22Rv1 (cell line): Measurements from ENCODE around the gene GATA6.
A peak's percentile ranks its signal among the peaks of the same experiment; 100 is the strongest.

Source experiments
- H3K27ac ChIP-seq: fragments of 450-650 bp; 2 replicates; pipeline ENCODE4 v1.5.1; 2017
- CTCF ChIP-seq: fragments of 450-650 bp; IDR thresholded peaks from 2 replicates; pipeline ENCODE4 v1.5.1; 2017; ENCODE audit warnings: mild to moderate bottlenecking
- ZFX ChIP-seq: fragments of 450-650 bp; IDR thresholded peaks from 2 replicates; pipeline ENCODE4 v1.6.1; 2017; ENCODE audit warnings: antibody characterized with exemption, borderline replicate concordance

The GATA6 gene

DNA sequence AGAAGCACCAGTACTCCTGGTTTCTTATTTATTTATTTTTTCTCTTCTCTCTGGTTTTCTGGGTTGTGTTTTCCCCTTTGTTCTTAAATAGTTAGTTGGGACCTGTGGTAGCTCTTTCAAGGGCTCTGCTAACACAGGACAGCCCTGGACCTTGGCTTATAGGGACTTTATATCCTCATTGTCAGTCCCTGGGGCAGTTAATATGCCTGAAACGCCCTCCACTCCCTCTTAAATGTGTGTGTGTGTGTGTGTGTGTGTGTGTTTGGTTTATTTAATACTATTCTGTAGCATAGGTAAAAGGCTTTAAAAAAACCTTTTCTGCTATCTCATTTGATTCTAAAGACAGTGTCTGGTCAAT, 54.6 kb downstream of the GATA6 start:
- peak overlapping the region; percentile 8; the same call in 1 of the 2 replicates for H3K27ac ChIP-seq
- no peak for TF ChIP-seq ZFX

DNA sequence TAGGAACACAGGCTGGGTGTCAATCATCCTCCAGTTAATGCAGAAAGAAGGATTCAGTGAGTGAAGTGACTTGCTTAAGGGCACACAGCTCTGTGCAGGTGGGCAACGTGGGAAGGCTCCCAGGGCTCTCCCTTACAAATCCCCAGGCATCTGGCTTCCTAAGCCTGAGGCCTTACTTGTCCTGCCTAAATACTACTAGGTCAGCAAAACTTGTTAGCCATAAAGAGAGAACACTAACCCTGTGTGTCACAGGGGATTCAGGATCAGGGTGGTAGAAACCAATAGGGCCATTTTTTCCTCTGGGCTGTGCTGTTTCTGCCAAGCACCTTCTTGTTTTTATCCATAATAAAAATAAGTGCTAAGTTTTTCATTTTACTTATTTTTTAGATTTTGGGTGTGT, 55.0 kb downstream of the GATA6 start:
- TF ChIP-seq ZFX = no peak
- no peak for TF ChIP-seq CTCF
- peak overlapping the region; percentile 8; the same call in 1 of the 2 replicates for H3K27ac ChIP-seq

- TF ChIP-seq CTCF = no peak
- TF ChIP-seq ZFX = no peak
- H3K27ac ChIP-seq = no peak overlapping the region
These were observed 57.4 kb downstream of the GATA6 start for GRCh38 chr18:22226801-22227200.

GRCh38 chr18:22228976-22229375, 59.6 kb downstream of the GATA6 start:
- TF ChIP-seq CTCF (no peak), ZFX (no peak)
- no peak overlapping the region for H3K27ac ChIP-seq

DNA sequence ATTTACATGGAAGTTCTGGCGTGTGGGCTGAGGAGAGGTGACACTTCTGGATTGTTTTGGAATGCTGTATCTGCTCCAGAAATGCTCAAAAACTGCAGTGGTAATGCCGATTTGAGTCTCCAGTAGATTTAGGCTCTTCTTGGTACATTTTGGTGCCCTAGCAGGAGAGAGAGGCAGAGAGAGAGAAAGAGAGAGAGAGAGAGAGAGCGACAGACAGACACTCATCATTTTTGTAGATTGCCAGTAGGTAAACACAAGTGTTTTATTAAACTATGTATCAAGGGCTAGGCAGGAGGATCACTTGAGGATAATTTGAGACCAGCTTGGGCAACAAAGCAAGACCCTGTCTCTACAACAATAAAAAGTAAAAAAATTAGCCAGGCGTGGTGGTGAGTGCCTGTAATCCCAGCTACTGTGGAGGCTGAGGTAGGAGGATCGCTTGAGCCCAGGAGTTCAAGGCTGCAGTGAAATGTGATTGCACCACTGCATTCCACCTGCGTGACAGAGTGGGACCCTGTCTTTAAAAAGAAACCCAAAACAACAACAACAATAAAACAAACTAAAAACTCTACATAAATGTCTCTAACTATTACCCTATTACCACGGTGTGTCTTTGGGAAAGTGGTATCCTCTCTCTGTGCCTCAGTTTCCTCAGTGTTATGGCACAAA, 60.2 kb downstream of the GATA6 start:
- TF ChIP-seq CTCF (no peak), ZFX (no peak)
- H3K27ac ChIP-seq = no peak overlapping the region

GRCh38 chr18:22230471-22230945, 61.1 kb downstream of the GATA6 start:
- TF ChIP-seq ZFX = no peak
- TF ChIP-seq CTCF = no peak

GRCh38 chr18:22233266-22233665, 63.9 kb downstream of the GATA6 start:
- H3K27ac ChIP-seq = no peak overlapping the region
- no peak for TF ChIP-seq CTCF
- no peak for TF ChIP-seq ZFX

More at GRCh38 chr18:22230471-22230945, 61.1 kb downstream of the GATA6 start:
- no peak overlapping the region for H3K27ac ChIP-seq

GRCh38 chr18:22238036-22238435, 68.6 kb downstream of the GATA6 start:
- TF ChIP-seq CTCF (no peak), ZFX (no peak)

More at GRCh38 chr18:22238036-22238435, 68.6 kb downstream of the GATA6 start:
- H3K27ac ChIP-seq = no peak overlapping the region
